ENCODE measurements around the gene ALAS1. TPM values are rescaled to one million over a fixed set of nuclear protein-coding genes. Genes with fewer than 3 reads are reported as not detected.

Gene ALAS1
- total RNA-seq, 1 experiment from 2014 or later: 29.2 TPM

DNA sequence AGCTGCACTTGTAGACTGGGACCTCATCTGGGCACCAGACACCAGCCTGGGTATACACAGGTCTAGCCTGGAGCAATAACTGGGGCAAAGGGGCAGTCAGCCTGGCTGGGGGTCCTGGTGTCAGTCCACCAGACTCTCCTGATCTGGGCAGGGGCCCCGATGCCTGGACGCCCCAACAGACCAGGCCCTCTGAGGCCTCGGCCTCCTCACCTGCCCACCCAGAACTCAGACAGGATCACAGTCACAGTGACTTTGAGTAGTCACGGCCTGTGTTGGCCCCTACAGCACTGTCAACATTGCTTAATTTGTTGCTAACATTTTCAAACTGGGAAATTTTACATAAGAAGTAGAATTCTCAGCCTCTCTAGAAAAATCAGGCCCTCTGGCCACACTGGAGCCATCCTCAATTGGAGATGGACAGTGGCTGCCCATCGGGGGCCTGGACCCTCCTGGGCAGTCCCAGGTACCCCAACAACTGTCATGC lies 35.2 kb downstream of the ALAS1 start:
- intact Hi-C loops (cut with micrococcal nuclease): loop anchor here (10.0 kb wide), 1 partner anchor 212 kb away; the partner anchor contains the start of gene SEMA3G
- Mint-ChIP-seq H3K36me3 (ENCODE audit: insufficient read depth, unreplicated experiment) (peaks cover 48% of the 10 kb centered on the region), H3K27ac (ENCODE audit: low read depth, unreplicated experiment) (no peak overlapping the region), H3K9me3 (ENCODE audit: unreplicated experiment) (no peaks in the 10 kb centered on the region), H3K4me1 (ENCODE audit: insufficient read depth, unreplicated experiment) (peaks cover 6% of the 10 kb centered on the region), H3K4me3 (ENCODE audit: unreplicated experiment) (no peak overlapping the region), H3K27me3 (ENCODE audit: insufficient read depth, unreplicated experiment) (no peaks in the 10 kb centered on the region)
- TF ChIP-seq, protein P1, sequence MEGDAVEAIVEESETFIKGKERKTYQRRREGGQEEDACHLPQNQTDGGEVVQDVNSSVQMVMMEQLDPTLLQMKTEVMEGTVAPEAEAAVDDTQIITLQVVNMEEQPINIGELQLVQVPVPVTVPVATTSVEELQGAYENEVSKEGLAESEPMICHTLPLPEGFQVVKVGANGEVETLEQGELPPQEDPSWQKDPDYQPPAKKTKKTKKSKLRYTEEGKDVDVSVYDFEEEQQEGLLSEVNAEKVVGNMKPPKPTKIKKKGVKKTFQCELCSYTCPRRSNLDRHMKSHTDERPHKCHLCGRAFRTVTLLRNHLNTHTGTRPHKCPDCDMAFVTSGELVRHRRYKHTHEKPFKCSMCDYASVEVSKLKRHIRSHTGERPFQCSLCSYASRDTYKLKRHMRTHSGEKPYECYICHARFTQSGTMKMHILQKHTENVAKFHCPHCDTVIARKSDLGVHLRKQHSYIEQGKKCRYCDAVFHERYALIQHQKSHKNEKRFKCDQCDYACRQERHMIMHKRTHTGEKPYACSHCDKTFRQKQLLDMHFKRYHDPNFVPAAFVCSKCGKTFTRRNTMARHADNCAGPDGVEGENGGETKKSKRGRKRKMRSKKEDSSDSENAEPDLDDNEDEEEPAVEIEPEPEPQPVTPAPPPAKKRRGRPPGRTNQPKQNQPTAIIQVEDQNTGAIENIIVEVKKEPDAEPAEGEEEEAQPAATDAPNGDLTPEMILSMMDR (IDR thresholded peaks at IDR 0.05; ENCODE audit: unreplicated experiment): no peak
- no TSS peak for BruUV-seq (replicated peaks)
- POLR2A ChIA-PET: no interaction called here
- CTCF ChIA-PET: interaction anchor here (0.6 to 13.6 kb wide), 6 partner anchors 12 to 174 kb away, joined by 3 to 175 read pairs (median 3); partner anchors contain the start of gene TLR9
- DNase-seq (ENCODE audit: unreplicated experiment): no peak

DNA sequence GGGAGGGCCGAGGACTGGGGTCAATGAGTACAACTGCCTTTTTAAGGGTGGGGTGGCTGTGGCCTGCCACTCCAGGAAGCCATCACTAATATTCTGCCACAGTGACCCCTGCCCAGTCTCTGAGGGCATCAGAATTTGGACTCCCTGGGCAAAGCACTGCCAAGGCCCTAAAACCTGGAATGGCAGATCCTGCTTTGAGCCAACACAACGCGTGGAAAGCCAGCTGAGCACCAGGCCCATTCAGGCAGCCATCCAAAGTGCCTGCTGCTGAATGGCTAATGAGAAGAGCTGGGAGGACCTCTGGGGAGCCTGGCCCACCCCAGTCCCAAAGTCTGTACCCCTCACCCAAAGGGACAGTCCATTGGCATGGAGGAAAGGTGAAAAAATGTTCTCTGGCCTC lies 36.0 kb downstream of the ALAS1 start:
- BruUV-seq (replicated peaks): no TSS peak

DNA sequence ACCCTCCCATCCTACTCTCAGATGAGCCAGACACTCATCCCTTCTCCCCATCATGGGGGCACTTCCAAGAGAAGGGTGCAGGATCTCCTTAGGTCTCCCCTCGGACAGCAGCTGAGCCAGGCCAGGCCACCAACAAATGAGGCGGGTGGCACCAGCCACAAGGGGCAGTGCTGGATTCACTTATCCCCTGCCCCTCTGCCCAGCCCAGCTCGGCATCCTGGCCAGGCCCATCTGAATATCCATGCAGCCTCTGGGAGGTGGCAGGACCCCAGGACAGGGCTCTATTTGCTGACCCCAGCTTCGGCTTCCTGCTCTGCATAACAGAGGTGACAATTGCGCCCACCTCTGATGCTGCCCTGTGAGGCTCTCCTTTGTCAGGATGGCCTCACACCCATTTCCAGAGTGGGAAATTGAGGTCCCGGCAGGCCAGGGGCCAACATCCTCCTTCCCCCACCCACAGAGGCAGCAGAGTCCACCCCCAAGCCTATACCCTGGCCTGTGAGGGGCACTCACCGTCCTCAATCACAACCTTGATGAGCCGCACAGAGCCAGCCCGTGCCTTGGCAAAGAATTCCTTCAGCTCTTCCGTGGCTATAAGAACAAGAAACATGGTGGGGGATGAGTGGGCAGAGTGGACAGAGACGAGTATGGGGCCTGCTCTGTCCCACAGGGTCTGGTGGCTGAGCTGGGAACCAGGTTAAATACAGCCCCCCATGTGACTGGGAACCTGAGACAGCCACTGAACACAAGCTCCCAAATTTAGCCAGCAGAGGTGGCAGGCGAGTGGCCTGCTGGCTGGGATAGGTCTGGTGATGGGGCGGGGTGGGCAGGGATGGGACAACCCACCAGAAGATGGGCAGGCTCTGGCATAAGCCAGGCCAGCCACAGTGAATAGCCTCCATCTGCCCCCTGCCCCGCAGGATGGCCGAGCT lies 36.8 kb downstream of the ALAS1 start:
- H3K27ac Mint-ChIP-seq (ENCODE audit: low read depth, unreplicated experiment): no peak overlapping the region
- BruUV-seq (replicated peaks): no TSS peak
- H3K36me3 Mint-ChIP-seq (ENCODE audit: insufficient read depth, unreplicated experiment): peaks cover 39% of the 10 kb centered on the region
- TF ChIP-seq, protein P1 (IDR thresholded peaks at IDR 0.05; ENCODE audit: unreplicated experiment): no peak
- intact Hi-C loops (cut with micrococcal nuclease): loop anchor here (10.0 kb wide), 1 partner anchor 210 kb away; the partner anchor contains the start of gene SEMA3G
- POLR2A ChIA-PET: interaction anchor here (0.9 to 1.1 kb wide), 2 partner anchors 11 to 44 kb away, joined by 3 read pairs; partner anchors contain the start of gene PPM1M
- H3K4me3 Mint-ChIP-seq (ENCODE audit: unreplicated experiment): no peak overlapping the region
- peaks cover 16% of the 10 kb centered on the region for H3K4me1 Mint-ChIP-seq (ENCODE audit: insufficient read depth, unreplicated experiment)
- H3K9me3 Mint-ChIP-seq (ENCODE audit: unreplicated experiment): no peaks in the 10 kb centered on the region
- CTCF ChIA-PET: interaction anchor here (0.6 to 13.6 kb wide), 6 partner anchors 14 to 151 kb away, joined by 3 to 175 read pairs (median 4); partner anchors contain the start of gene TLR9
- no peak for DNase-seq (ENCODE audit: unreplicated experiment)
- no peaks in the 10 kb centered on the region for H3K27me3 Mint-ChIP-seq (ENCODE audit: insufficient read depth, unreplicated experiment)

More for the DNA sequence above, 36.0 kb downstream of the ALAS1 start:
- Mint-ChIP-seq H3K4me1 (ENCODE audit: insufficient read depth, unreplicated experiment) (peaks cover 10% of the 10 kb centered on the region), H3K36me3 (ENCODE audit: insufficient read depth, unreplicated experiment) (peaks cover 47% of the 10 kb centered on the region), H3K27ac (ENCODE audit: low read depth, unreplicated experiment) (no peak overlapping the region), H3K9me3 (ENCODE audit: unreplicated experiment) (no peaks in the 10 kb centered on the region), H3K4me3 (ENCODE audit: unreplicated experiment) (no peak overlapping the region), H3K27me3 (ENCODE audit: insufficient read depth, unreplicated experiment) (no peaks in the 10 kb centered on the region)
- intact Hi-C loops (cut with micrococcal nuclease): loop anchor here (10.0 kb wide), 1 partner anchor 211 kb away; the partner anchor contains the start of gene SEMA3G
- TF ChIP-seq, protein P1 (IDR thresholded peaks at IDR 0.05; ENCODE audit: unreplicated experiment): no peak
- CTCF ChIA-PET: interaction anchor here (0.6 to 13.6 kb wide), 7 partner anchors 13 to 173 kb away, joined by 3 to 175 read pairs (median 4); partner anchors contain the start of gene TLR9
- DNase-seq (ENCODE audit: unreplicated experiment): no peak
- POLR2A ChIA-PET: interaction anchor here (0.9 kb wide), 1 partner anchor 12 kb away, joined by 3 read pairs; the partner anchor contains the start of gene PPM1M

Measured in MCF 10A (cell line).